Hippocampal formation (tissue), 2 donors: ENCODE measurements around the gene TAT.
"Not testable (repeated sequence)": the region's sequence is repeated elsewhere in the genome, so short reads cannot be mapped to it uniquely, and the experiment has no call there.

Experiments
- DNase-seq, 2 donors: peaks; one replicate each; lab custom pipeline; 2025; lab: John Stamatoyannopoulos, UW

TAT gene

GRCh38 chr16:71576971-71577370, at the start of gene TAT:
Gene TAT, minus strand, starts transcription at chr16:71577092. Its CDS starts 677 bp downstream, at chr16:71576415.
- no peak for DNase-seq

DNA sequence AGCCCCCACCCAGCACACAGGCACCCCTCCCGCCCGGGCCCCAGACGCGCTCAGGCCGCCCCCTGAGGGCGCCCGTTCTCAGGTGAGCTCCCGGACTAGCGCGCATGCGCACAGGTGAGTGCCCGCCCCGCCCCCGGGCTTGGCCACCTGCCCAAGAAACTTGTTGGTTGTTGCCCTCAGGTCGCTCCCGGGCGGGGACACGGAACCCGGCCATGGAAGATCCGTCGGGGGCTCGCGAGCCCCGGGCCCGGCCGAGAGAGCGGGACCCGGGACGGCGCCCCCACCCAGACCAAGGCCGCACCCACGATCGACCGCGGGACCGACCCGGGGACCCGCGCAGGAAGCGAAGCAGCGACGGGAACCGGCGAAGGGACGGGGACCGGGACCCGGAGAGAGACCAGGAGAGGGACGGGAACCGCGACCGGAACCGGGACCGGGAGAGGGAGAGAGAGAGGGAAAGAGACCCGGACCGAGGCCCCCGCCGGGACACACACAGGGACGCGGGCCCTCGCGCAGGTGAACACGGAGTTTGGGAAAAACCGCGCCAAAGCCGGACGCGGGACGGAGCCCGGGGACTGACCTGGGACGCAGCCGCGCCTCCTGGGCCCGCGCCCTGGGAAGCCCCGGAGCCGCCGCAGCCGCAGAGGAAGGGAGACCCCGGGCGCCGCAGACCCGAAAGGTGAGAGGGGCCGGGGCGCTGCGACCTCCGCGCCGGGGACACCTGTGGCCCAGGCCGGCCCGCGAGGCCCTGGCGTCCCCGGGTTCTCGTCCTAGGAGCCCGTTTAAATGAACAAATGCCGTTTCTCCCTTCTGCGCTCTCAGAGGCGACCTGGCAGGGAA, 49.3 kb upstream of the TAT start, which contains the start of gene MARVELD3:
Gene MARVELD3 (plus strand): TSS at position 167 of the 840 bp plus-strand sequence. CDS start 46 bp downstream, at position 213.
- no peak for DNase-seq

GRCh38 chr16:71625113-71625850, 48.4 kb upstream of the TAT start:
- DNase-seq, result no peak

- no peak for DNase-seq
Measured at GRCh38 chr16:71623597-71623996, 46.7 kb upstream of the TAT start.

GRCh38 chr16:71622088-71622487, 45.2 kb upstream of the TAT start:
- DNase-seq, result no peak

DNA sequence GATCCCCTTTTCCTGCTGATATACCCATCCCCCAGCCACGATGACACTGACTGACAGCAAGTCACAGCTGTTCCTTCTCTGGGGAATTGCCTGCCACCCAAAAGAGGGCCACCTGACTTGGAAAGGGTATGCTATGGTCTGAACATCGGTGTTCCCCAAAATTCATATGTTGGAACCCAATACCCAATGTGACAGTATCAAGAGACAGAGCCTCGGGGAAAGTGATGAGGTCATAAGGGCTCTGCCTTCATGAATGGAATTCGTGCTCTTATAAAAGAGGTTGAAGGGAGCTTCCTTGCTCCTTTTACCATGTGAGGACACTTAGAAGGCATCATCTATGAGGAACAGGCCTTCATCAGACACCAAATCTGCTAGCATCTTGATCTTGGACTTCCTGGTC, 41.5 kb upstream of the TAT start:
- DNase-seq, result no peak

DNA sequence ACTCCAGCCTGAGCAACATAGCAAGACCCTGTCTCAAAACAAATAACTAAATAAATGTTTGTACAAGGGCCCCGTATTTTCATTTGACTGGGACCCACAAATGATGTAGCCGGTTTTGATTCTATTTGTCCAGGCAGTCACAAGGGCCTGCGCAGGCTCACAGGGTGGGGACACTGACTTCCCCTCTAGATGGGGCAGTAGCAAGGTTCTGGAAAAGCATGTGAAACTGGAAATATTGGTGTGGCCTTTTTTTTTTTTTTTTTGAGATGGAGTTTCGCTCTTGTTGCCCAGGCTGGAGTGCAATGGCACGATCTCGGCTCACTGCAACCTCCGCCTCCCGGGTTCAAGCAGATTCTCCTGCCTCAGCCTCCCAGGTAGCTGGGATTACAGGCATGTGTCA, 38.1 kb upstream of the TAT start:
- not testable (repeated sequence) for DNase-seq

DNA sequence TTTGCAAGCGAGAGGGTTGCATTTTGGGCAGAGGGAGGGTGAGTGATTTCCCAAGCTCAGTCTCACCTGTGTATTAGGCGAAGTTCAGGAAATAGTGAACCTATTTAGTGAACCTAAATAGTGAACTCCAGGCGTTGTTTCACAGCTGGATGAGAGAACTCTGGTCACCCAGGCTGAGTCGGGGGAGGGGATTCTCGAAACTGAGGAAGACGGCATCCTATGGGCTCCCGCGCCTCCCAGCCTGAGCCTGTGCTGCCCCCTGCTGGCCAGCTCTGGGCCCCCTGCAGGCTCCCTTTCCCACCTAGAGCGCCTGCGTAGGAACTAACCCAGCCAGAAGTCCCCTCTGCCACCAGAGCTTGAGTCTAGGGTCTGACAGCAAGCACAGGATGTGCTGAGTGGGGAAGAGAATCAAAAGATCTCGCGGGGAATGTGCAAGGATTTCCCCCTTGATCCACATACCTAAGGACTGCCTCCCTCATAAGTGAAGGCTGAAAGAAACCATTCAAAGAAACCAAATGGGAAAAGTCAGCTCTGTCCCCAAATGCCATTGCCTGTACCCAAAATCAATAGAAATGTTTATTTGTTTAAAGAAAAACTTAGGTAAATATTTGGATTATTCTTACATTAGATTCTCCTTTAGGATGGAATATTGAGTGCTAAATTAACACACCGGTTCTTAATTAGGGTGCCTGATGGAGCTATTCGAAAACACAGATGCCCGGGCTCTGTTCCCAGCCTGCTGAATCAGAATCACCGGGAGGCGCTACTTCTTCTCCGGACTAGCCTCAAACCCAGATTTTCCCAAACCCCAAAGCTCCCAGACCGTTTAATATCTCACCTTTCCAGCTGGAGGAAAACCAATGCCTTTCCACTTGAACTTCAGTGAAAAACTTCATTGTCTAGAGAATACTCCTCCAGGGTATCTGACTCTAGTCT, 34.3 kb upstream of the TAT start:
- peak; percentile 23 to 55 for DNase-seq

DNA sequence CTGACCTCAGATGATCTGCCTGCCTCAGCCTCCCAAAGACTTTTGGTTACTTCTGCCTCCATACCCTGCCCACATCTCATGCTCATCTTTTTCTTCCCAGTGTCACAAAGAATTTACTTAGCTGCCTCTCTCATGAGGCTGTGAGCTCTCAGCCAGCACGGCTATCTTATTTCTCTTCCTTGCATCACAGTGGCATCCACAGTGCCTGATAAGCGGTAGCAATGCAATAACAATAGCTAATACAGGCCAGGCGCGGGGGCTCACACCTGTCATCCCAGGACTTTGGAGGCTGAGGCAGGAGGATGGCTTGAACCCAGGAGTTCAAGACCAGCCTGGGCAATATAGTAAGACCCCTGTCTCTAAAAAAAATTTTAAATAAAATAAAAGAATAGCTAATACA, 33.6 kb upstream of the TAT start:
- no peak for DNase-seq

DNA sequence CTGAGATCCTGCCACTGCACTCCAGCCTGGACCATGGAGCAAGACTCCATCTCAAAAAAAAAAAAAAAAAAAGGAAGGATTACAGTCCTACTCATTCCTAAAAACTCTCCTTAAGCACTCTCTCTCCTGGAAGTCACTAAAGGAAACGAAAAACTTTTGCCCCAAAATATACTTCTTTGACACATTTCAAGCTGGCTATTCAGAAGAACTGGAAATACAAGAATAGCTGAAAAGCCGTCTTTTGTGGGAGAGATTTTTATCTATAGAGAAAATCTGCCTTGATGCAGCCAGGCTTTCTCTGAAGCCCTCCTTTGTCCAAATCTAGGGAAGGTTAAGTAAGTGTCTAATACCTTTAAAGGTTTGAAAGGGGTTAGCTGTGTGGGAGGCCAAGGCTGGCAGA, 32.2 kb upstream of the TAT start:
- no peak for DNase-seq

DNA sequence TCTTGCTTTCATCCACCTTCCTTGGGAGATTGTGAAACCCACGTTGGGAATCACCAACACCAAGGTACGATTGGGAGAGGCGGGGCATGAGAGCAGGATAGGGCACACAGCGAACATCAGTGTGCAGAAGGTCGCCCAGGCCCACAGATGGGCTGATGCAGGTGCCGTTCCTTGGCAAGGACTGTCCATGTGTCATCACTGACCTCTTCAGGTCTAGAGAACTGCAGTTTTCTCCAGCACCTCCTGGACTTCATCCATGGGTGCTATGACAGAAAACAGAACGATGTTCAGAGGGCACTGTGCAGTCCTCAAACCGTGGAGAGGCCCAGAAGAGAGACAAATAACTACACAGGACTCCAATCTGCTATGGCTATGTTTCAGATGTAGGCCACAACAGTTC, 23.9 kb upstream of the TAT start:
- DNase-seq, result peak in 1 of 2 donors; percentile 1

- not testable (repeated sequence) for DNase-seq
Measured at GRCh38 chr16:71598426-71598825, 21.5 kb upstream of the TAT start.

DNA sequence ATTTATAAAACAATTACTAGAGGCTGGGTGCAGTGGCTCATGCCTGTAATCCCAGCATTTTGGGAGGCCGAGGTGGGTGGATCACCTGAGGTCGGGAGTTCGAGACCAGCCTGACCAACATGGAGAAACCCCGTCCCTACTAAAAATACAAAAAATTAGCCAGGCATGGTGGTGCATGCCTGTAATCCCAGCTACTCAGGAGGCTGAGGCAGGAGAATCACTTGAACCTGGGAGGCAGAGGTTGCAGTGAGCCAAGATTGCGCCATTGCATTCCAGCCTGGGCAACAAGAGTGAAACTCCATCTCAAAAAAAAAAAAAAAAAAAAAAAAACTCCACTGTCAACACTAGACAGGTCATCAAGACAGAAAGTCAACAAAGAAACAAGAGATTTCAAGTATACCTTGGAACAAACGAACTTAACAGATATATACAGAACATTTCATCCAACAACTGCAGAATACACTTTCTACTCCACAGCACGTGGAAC, 18.5 kb upstream of the TAT start:
- DNase-seq, result not testable (repeated sequence)

DNA sequence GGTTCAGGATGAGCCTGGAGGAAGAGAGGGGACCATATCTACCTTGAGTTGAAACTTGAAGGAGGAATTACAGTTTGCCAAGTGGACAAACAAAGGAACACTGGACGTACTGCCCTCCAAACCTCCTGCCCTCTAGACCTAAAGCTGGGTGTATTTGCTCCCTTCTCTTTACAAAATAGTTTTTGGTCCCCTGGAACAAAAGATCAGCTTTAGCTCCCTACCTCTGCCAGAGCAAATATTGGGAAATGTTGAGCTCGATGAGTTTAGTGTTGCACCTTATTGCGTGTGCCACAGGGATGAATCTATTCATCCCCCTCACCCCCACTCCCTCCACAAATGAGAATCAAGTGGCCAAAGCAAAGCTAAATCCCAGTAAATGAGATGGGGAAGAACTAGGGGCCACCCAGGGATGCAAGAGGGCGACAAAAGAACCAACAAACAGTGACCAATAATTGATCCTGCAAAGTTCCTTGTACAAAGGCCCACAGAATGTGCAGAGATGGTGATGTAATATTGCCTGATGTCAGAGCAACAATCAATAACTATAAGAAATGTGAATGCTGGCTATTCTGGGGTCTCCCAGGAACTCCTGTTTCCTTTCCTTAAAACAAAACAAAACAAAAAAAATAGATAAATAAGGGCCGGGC, 17.2 kb upstream of the TAT start:
- DNase-seq, result no peak

GRCh38 chr16:71593048-71593999, 16.4 kb upstream of the TAT start:
- no peak for DNase-seq

- DNase-seq, result no peak
Measured at GRCh38 chr16:71591917-71592316, 15.0 kb upstream of the TAT start.

- no peak for DNase-seq
Measured at GRCh38 chr16:71590584-71590983, 13.7 kb upstream of the TAT start.

DNA sequence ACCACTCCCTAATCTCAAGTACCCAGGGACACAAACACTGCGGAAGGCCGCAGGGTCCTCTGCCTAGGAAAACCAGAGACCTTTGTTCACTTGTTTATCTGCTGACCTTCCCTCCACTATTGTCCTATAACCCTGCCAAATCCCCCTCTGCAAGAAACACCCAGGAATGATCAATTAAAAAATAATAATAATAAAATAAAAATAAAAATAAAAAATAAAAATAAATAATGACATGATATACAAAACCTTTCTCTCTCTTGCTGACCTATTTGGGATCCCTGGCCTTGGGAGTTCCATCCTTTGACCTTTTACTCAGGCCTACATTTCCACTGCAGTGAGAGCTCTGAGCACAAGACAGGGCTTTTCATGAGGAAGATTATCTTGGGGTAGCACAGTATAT, 13.2 kb upstream of the TAT start:
- not testable (repeated sequence) for DNase-seq

DNA sequence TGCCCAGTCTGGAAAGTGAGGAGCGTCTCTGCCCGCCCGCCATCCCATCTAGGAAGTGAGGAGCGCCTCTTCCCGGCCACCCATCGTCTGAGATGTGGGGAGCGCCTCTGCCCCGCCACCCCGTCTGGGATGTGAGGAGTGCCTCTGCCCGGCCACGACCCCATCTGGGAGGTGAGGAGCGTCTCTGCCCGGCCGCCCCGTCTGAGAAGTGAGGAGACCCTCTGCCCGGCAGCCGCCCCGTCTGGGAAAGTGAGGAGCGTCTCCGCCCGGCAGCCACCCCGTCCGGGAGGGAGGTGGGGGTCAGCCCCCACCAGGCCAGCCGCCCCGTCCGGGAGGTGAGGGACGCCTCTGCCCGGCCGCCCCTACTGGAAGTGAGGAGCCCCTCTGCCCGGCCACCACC, 12.4 kb upstream of the TAT start:
- not testable (repeated sequence) for DNase-seq

GRCh38 chr16:71585318-71585703, 8.4 kb upstream of the TAT start:
- DNase-seq, result no peak
